SH-SY5Y (cell line): ENCODE measurements around the gene SLX9.

Experiments used
- GATA2 ChIP-seq: IDR thresholded peaks from 2 replicates; pipeline ENCODE4 v1.6.1; 2011; ENCODE audit warnings: mild to moderate bottlenecking, low read depth, low read length
- GATA3 ChIP-seq: IDR thresholded peaks from 2 replicates; pipeline ENCODE4 v1.6.1; 2011; ENCODE audit warnings: low read depth, mild to moderate bottlenecking, low read length, moderate library complexity

DNA sequence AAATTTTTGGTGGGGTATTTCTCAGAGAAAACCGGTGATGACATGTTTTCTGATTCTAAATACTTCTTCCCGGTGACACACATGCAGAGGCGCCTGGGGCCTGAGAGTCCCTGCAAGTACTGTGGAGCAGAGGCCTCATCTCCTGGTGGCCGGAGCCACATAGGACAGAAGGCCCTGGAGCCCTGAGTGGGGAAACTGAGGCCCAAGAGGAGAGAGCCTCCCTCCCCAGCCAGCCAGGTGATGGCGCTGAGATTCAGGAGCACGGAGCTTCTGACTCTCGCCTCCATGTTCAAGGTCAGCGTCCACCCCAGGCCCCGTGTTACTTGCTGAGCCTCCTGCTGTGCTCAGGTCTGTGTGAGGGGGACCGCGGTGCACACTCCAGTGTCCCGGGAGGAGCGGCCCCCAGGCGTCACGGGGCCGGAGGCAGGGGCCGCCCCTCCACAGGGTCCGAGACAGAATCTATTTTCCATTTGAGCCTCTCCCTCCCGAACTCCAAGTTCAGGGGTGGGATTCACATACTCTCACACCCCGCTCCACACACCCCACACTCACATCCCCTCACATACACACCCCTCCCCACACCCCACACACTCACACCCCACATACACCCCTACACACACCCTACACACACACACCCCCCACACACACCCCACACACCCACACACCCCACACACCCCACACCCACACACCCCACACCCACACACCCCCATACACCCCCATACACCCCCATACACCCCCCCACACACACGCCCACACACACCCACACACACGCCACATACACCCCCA, 43.8 kb downstream of the SLX9 start:
- no peak for TF ChIP-seq GATA3
- TF ChIP-seq GATA2, result no peak
